Activated naive CD8-positive, alpha-beta T cell (primary cell): ENCODE measurements around the gene RPRML.
A peak's percentile ranks its signal among the peaks of the same experiment; 100 is the strongest.
"Not testable (repeated sequence)": the region's sequence is repeated elsewhere in the genome, so short reads cannot be mapped to it uniquely, and the experiment has no call there.

Source experiments
- H3K27ac Mint-ChIP-seq: one replicate; pipeline ENCODE4 v1.8.0; 2021; ENCODE audit warnings: mixed read lengths
- H3K27me3 Mint-ChIP-seq: one replicate; pipeline ENCODE4 v1.8.0; 2021; ENCODE audit warnings: mixed read lengths
- H3K36me3 Mint-ChIP-seq: one replicate; pipeline ENCODE4 v1.8.0; 2021; ENCODE audit warnings: mixed read lengths
- H3K4me1 Mint-ChIP-seq: one replicate; pipeline ENCODE4 v1.8.0; 2021; ENCODE audit warnings: low read depth, mixed read lengths
- H3K4me3 Mint-ChIP-seq: one replicate; pipeline ENCODE4 v1.8.0; 2021; ENCODE audit warnings: mild to moderate bottlenecking, mixed read lengths
- H3K9me3 Mint-ChIP-seq: one replicate; pipeline ENCODE4 v1.8.0; 2021; ENCODE audit warnings: low read depth, mixed read lengths

The RPRML gene

DNA sequence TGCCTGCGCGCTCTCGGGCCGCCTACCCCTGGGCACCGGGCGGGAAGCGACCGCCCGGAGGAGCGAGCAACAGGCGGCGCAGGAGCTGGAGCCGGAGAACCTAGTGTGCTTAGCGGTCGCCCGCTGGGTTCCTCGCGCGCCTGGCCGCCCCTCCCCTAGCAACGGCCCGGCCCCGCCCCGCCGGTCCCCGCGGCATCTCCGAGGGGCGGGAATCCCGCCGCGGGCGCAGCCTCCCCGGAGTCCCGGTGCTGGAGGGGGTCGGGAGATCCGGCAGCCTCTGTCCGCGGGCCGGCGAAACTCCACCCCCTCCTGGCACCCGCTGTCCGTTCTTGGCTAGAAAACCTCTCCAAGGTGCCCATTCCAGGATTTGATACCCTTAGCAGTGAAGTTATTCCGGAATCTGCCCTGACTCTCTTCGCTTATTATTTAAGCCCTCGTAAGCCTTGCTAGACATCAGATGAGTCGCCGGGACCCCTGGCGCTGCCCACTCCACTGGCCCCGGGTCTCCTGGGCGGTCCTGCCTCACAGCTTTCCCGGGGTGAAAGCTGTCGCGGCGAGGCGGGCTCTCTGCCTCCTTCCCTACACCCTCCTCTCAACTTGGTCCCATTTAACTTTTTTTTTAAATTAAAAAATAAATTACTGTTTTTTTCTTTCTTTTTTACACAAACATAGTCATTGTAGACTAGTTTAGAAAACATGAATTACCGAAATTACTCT, at the start of gene RPRML:
Gene RPRML, minus strand, starts transcription at position 107 of the 717 bp plus-strand sequence. CDS start 246 bp downstream, outside the sequence.
- Mint-ChIP-seq H3K27me3 (peaks cover 16% of the 10 kb centered on the region), H3K4me3 (peak within 1 kb of the TSS; percentile 90), H3K9me3 (no peaks in the 10 kb centered on the region), H3K27ac (no peak within 1 kb of the TSS), H3K4me1 (peaks cover 8% of the 10 kb centered on the region), H3K36me3 (peaks cover 8% of the 10 kb centered on the region)

DNA sequence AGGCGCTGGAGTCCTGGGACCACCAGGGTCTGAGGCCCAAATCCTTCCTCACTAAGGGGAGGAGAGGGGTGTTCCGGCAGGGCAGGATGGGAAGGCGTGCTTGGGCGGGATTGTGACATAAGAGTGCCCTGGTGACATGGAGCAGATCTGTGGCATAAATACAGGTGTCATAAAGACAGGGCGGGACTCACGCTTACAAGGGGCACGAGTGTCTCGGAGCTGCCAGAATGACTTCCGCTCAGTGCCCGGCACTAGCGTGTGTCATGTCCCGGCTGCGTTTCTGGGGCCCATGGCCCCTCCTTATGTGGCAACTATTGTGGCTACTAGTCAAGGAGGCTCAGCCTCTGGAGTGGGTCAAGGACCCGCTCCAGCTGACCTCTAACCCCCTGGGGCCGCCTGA, 37.9 kb upstream of the RPRML start:
- H3K9me3 Mint-ChIP-seq, H3K27ac Mint-ChIP-seq, H3K4me1 Mint-ChIP-seq, H3K4me3 Mint-ChIP-seq, H3K27me3 Mint-ChIP-seq, H3K36me3 Mint-ChIP-seq: not testable (repeated sequence)

DNA sequence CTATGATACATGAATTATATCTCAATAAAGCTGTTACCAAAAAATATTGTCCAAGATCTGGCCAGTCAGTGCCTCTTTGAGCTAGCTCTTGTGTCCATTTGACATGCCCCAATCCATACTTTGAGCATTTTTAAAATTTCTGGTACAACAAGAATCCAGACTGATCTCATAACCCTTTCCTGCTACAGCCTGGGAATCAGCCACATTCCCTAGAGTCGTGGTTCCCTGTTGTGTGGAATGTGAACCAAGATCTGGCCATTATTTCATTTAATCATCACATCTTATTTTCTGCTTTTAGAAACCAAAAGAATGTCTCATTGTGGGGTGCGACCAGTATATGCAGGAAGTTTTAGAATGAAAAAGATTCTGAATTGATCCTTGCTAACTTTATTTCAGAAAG, 34.3 kb upstream of the RPRML start:
- Mint-ChIP-seq H3K9me3 (no peaks in the 10 kb centered on the region), H3K27ac (no peak overlapping the region), H3K4me3 (no peak overlapping the region), H3K4me1 (peaks cover 8% of the 10 kb centered on the region), H3K36me3 (peaks cover 6% of the 10 kb centered on the region), H3K27me3 (no peaks in the 10 kb centered on the region)

- Mint-ChIP-seq H3K36me3 (peaks cover 6% of the 10 kb centered on the region), H3K27me3 (no peaks in the 10 kb centered on the region), H3K4me1 (peaks cover 8% of the 10 kb centered on the region), H3K9me3 (no peaks in the 10 kb centered on the region), H3K27ac (no peak overlapping the region), H3K4me3 (no peak overlapping the region)
Measured at GRCh38 chr17:47012457-47012856, 33.4 kb upstream of the RPRML start.

DNA sequence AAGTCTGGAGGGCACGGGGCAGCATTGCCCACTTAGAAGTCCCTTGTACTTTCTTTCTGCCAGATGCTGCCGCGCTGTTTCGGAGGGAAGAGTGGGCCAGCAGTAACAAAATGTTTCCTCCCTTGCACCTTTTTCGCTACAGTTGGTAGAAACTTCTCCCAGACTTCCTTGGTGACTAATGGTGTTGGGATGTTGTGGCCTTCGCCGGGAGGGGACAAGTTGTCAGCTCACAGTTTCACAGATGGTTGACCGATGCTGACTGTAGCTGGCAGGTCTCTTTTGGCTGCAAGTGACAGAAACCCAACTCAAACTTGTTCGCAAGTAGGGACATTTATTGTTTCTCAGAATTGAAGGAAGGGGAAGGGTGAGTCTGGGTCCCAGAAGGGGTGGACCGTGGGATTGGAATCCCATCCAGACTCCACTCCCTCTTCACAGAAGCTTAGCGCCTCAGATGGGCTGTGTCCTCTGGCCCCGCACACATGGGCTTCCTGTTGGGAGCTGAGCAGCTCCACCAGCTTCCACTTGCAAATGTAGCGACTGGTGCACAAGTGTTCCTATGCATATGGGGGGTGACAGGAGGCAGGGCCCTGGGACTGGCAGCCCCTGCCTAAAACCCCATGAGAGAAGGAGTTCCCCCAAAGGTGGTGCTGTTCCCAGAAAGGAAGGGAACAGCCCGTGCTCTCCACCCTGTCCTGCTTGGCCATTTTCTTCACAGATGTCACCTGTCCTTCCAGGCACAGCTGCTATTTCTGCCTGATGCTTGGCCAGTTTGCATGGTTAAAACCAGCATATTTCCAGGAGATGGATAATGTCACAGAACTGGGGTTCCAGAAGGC, 30.9 kb upstream of the RPRML start:
- H3K4me3 Mint-ChIP-seq: no peak overlapping the region

DNA sequence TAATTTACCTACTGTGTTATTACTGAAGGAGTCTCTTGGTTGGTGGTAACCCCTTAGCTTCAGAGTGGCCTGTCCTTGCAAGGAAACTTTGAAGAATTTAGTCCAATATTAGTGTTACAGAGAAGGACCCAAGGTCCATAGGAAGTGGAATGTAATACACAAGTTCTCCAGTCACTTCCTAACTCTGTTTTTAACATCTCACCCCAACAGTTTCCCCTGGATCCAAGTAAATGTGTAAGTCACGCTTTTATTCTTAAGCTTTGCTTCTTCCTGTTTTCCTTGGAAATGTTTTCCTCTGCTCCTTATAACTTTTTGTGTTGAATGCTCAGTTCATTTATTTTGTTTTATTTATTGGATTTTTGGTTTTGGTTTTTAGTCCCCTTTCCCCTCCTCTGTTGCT, 25.9 kb upstream of the RPRML start:
- H3K9me3 Mint-ChIP-seq: no peaks in the 10 kb centered on the region
- H3K27ac Mint-ChIP-seq: no peak overlapping the region
- no peak overlapping the region for H3K4me3 Mint-ChIP-seq
- no peaks in the 10 kb centered on the region for H3K27me3 Mint-ChIP-seq
- peaks cover 7% of the 10 kb centered on the region for H3K4me1 Mint-ChIP-seq
- no peaks in the 10 kb centered on the region for H3K36me3 Mint-ChIP-seq

More for the DNA sequence above, 30.9 kb upstream of the RPRML start:
- Mint-ChIP-seq H3K27me3 (no peaks in the 10 kb centered on the region), H3K9me3 (no peaks in the 10 kb centered on the region), H3K36me3 (peaks cover 6% of the 10 kb centered on the region), H3K4me1 (peaks cover 8% of the 10 kb centered on the region), H3K27ac (no peak overlapping the region)

DNA sequence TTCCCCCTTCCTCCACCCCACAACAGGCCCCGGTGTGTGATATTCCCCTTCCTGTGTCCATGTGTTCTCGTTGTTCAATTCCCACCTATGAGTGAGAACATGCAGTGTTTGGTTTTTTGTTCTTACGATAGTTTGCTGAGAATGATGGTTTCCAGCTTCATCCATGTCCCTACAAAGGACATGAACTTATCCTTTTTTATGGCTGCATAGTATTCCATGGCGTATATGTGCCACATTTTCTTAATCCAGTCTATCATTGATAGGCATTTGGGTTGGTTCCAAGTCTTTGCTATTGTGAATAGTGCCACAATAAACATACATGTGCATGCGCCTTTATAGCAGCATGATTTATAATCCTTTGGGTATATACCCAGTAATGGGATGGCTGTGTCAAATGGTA, 24.8 kb upstream of the RPRML start:
- not testable (repeated sequence) for H3K4me1 Mint-ChIP-seq, H3K27ac Mint-ChIP-seq, H3K4me3 Mint-ChIP-seq, H3K36me3 Mint-ChIP-seq, H3K9me3 Mint-ChIP-seq, H3K27me3 Mint-ChIP-seq

- peaks cover under 1% of the 10 kb centered on the region for H3K4me1 Mint-ChIP-seq
- H3K27me3 Mint-ChIP-seq: no peaks in the 10 kb centered on the region
- no peaks in the 10 kb centered on the region for H3K9me3 Mint-ChIP-seq
- peaks cover 3% of the 10 kb centered on the region for H3K36me3 Mint-ChIP-seq
- H3K4me3 Mint-ChIP-seq: no peak overlapping the region
- H3K27ac Mint-ChIP-seq: no peak overlapping the region
Measured at GRCh38 chr17:46995841-46996571, 17.0 kb upstream of the RPRML start.

- Mint-ChIP-seq H3K27ac (no peak overlapping the region), H3K9me3 (no peaks in the 10 kb centered on the region), H3K4me3 (no peak overlapping the region), H3K36me3 (peaks cover 3% of the 10 kb centered on the region), H3K27me3 (no peaks in the 10 kb centered on the region), H3K4me1 (no peaks in the 10 kb centered on the region)
Measured at GRCh38 chr17:46994993-46995392, 15.9 kb upstream of the RPRML start.

DNA sequence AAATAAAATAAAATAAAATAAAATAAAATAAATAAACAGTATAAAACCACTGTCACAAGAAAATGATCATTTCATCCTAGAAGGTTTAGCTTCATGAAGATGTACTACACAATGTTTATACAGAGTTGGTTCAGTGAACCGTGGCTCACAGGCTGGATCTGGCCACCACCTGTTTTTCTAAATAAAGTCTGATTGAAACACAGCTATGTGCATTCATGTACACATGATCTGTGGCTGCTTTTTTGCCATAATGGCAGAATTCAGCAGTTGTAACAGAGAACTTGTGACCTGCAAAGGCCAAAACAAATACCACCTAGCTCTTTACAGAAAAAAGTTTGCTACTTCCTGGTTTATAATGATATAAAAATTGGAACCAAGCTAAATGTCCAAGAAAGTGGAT, 12.6 kb upstream of the RPRML start:
- H3K36me3 Mint-ChIP-seq: peaks cover 3% of the 10 kb centered on the region
- H3K4me3 Mint-ChIP-seq: no peak overlapping the region
- no peaks in the 10 kb centered on the region for H3K27me3 Mint-ChIP-seq
- H3K9me3 Mint-ChIP-seq: no peaks in the 10 kb centered on the region
- no peaks in the 10 kb centered on the region for H3K4me1 Mint-ChIP-seq
- no peak overlapping the region for H3K27ac Mint-ChIP-seq

GRCh38 chr17:46989637-46990431, 10.8 kb upstream of the RPRML start:
- Mint-ChIP-seq H3K27ac (no peak overlapping the region), H3K27me3 (no peaks in the 10 kb centered on the region), H3K36me3 (no peaks in the 10 kb centered on the region), H3K9me3 (no peaks in the 10 kb centered on the region), H3K4me1 (no peaks in the 10 kb centered on the region), H3K4me3 (no peak overlapping the region)

DNA sequence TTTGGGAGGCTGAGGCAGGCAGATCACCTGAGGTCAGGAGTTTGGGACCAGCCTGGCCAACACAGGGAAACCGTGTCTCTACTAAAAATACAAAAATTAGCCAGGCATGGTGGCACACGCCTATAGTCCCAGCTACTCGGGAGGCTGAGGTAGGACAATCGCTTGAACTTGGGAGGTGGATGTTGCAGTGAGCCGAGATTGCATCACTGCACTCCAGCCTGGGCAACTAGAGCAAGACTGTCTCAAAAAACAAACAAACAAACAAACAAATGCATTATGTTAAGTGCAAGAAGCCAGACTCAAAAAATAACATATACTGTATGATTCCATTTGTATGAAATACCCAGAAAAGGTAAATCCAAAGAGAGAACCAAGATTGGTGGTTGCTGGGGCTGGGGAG, 8.9 kb upstream of the RPRML start:
- not testable (repeated sequence) for H3K4me1 Mint-ChIP-seq, H3K27ac Mint-ChIP-seq, H3K9me3 Mint-ChIP-seq, H3K36me3 Mint-ChIP-seq, H3K4me3 Mint-ChIP-seq, H3K27me3 Mint-ChIP-seq

GRCh38 chr17:46986366-46986765, 7.3 kb upstream of the RPRML start:
- Mint-ChIP-seq H3K9me3 (no peaks in the 10 kb centered on the region), H3K27ac (no peak overlapping the region), H3K27me3 (no peaks in the 10 kb centered on the region)

GRCh38 chr17:46984892-46985291, 5.8 kb upstream of the RPRML start:
- Mint-ChIP-seq H3K36me3 (peaks cover 3% of the 10 kb centered on the region), H3K4me3 (no peak overlapping the region), H3K27ac (no peak overlapping the region), H3K4me1 (no peaks in the 10 kb centered on the region), H3K9me3 (no peaks in the 10 kb centered on the region), H3K27me3 (peaks cover 3% of the 10 kb centered on the region)

More at GRCh38 chr17:46986366-46986765, 7.3 kb upstream of the RPRML start:
- H3K36me3 Mint-ChIP-seq: peaks cover 3% of the 10 kb centered on the region
- H3K4me3 Mint-ChIP-seq: no peak overlapping the region
- no peaks in the 10 kb centered on the region for H3K4me1 Mint-ChIP-seq
